ENCODE data around the gene CCDC54.
"Not testable (repeated sequence)": the region's sequence is repeated elsewhere in the genome, so short reads cannot be mapped to it uniquely, and the experiment has no call there.

CCDC54 gene

DNA sequence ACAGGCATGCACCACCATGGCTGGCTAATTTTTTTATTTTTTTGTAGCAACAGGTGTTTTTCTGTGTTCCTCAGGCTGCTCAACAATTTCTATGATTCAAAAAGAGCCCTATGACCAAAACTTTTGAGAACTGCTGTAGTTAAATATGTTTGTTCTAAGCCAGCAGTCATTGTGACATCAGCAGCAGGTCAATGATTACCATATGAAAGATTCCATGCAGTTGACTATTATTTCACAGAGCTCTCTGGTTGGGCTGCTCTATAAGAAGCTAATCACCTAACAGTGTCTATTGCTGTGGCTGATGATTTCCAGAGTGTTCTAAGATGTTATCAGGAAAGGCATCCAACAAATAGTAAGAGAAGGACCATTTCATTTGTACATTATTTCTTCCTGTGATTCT, at the start of gene CCDC54:
Gene CCDC54, plus strand, starts transcription at position 289 of the 400 bp plus-strand sequence. CDS start 149 bp downstream, outside the sequence.
- no peak for DNase-seq (ENCODE audit: low read depth in 2 of 2)

DNA sequence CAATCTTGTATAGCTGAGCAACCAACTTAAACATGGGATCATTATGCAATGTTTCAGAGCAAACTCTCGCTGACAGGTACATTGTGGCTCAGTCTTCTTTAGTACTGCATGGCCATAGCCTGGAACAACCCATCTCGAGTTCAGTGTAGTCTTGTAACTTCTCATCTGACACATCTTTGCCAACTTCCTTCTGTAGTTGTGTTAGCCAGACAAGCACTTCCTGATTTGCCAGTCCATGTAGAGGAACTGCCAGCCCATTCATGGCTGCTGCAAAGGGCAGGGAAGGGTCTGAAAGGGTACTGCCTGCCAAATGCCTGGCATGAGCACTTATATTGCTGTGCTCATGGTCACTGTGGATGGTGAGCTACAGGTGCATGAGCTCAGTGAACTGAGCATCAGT, 49.2 kb upstream of the CCDC54 start:
- DNase-seq (ENCODE audit: low read depth in 2 of 2) = no peak

DNA sequence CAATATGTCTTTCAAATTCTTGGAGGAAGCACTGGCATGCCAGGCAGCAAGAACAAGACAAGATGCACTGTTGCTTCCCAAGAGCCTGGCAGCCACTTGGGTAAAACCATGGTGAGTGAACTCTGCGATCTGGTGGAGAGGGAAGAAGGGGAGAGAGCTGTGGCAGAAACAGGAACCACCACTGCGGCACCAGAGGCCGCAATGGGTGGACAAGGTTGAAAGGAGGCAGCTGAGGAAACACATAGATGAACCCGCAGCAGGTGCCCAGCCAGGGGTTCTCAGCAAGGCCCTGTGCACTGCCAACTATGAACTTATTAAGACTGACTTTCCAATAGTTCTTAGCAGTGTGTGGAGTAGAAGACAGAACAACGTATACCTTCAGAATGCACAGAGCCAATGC, 48.2 kb upstream of the CCDC54 start:
- no peak for DNase-seq (ENCODE audit: low read depth in 2 of 2)

DNA sequence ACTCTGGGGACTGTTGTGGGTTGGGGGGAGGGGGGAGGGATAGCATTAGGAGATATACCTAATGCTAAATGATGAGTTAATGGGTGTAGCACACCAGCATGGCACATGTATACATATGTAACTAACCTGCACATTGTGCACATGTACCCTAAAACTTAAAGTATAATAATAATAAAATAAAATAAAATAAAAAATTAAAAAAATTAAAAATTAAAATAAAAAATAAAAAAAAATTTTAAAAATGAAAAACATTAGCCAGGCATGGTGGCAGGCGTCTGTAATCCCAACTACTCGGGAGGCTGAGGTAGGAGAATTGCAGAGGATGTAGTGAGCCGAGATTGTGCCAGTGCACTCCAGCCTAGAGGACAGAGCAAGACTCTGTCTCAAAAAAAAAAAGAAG, 37.5 kb upstream of the CCDC54 start:
- not testable (repeated sequence) for DNase-seq (ENCODE audit: low read depth in 2 of 2)

DNA sequence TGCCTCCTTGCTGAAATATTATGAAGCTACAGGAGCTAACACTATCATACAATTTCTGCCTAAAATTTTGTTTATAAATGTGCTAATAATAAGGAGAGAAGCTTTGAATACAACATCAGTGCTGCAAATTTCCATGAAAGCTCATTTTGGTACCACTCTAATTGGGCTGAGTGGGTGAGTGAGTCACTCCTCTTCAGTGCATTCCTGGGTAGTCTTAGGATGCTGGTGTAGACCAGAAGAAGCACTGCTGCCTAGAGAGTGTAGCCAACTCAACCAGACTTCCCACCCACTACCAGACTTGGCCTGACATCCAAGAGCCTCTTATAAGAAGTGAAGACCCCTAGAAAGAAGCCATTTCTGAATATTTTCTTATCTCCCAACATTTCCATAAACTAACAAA, 32.5 kb upstream of the CCDC54 start:
- DNase-seq (ENCODE audit: low read depth in 2 of 2) = no peak

DNA sequence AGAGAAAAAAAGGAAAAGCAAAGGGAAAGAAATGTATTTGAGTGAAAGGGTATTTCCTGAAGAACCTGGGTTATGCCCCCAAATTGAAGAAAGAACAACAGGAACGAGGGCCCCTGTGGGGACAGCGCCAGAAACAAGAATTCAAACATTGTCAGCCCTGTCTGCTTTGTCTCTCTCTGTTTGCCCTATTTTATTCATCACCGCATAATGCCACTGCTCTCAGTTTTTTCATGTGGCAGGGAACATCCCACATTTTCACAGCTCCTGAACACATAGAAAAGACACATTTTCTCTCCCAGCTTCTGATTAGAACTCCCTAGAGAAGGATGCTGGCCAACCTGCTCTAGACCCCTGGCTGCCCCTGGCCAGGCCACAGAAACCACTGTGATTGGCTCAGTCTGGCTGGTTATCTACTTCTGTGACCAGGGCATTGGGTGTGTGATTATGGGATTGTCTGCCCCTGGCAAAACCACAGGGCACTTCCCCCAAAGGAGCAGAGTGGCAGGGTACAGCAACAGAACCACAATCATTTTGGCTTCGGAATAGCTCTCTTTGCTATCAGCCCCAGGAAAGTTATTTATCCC, 31.3 kb upstream of the CCDC54 start:
- DNase-seq (ENCODE audit: low read depth in 2 of 2) = no peak

DNA sequence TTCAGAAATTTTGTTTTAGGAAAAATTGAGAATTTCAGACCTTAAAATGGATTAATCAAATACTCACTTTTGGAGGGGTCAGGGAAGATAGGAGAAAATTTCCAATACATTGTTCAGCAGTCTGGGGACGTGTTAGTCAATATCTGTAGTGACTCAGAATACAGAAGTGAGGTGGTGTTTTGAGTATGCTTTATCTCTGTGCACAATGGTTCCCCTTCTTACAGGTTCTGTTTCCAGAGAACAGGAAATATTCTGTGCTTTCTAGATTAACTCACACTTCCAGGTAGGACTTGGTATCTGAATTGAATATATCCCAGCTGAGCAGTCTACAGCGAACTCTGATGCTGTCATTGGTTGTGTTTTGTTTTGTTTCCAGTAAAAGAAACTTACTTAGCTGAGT, 30.7 kb upstream of the CCDC54 start:
- no peak for DNase-seq (ENCODE audit: low read depth in 2 of 2)

DNA sequence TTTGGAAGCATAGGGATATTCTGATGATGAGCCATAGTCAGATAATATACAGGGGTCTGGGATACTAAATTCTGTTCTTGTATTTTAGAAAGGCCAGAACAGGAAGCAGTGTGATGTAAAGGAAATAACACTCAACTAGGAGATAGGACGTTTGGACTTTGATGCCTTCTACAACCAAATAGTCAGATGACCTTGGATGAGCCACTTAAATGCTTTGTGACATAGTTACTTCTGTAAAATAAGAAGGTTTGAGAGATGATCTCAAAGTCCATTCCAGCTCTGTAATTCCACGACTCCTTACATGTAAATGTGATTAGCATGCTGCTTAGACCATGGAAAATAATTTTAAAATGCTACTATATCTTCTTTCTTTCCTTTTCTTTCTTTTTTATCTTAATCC, 29.5 kb upstream of the CCDC54 start:
- DNase-seq (ENCODE audit: low read depth in 2 of 2) = no peak

DNA sequence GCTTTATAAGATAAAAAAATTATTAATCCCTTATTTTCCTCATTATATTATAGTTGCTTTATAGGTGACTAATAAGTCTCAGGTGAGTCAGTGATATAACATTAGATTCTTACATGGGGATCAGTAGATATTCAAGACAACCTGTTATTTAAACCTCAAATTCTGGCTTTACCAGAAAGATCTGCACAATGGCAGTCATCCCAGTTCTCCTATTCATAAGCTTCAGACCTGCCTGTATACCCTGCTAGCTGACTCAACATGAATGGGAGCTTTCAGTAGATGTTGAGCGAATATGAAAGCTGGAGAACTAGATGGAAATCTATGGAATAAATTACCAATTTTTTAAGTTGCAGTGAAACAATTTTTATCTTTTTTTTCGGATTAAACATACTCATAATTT, 20.5 kb upstream of the CCDC54 start:
- no peak for DNase-seq (ENCODE audit: low read depth in 2 of 2)

DNA sequence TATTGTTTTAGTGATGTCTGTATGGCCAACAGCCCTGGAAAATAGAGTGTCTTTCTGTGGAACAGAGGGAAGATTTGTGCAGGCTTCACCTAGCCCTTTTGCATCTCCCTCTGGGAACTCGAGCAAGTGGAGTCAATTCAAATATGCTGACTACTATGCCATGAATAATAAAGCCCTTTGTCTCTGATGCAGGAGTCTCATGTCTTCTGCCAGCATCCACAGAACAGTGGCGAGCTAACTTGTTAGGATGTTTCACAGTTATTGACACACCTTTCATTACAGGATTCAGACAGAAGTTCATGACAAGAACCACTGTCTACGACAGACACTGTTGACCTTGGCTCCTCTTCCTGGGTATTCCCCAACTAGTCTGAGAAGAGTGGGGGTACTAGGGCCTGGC, 15.6 kb upstream of the CCDC54 start:
- DNase-seq (ENCODE audit: low read depth in 2 of 2) = no peak

DNA sequence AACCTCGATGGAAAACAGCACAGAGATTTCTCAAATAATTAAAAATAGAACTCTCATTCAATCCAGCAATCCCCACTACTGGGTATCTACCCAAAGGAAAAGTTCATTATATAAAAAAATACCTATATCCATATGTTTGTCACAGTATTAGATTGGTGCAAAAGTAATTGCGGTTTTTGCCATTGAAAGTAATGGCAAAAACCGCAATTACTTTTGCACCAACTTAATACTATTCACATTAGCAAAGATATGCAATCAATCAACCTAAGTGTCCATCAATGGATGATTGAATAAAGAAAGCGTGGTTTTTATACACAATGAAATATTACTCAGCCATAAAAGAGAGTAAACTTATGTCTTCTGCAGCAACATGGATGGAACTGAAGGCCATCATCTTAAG, 12.2 kb upstream of the CCDC54 start:
- DNase-seq (ENCODE audit: low read depth in 2 of 2) = no peak

DNA sequence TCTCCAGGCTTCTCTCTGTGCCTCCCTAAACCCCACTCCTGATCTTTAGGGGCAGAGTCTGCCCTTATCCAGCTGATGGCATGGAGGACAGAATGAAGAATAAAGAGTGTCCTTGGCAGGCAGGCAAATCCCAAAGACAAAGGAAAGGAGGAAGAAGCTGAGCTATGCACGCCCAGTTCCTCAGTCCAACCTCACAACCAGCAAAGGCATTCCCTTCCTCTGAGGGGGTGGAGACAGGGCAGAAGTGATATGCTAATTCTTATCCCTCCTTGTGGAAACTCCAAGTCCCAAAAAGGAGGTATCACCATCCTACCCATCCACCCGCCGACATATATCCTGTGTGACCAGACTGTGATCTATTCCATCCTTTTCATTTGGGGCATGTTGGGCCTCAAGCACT, 10.5 kb upstream of the CCDC54 start:
- DNase-seq (ENCODE audit: low read depth in 2 of 2) = no peak

DNA sequence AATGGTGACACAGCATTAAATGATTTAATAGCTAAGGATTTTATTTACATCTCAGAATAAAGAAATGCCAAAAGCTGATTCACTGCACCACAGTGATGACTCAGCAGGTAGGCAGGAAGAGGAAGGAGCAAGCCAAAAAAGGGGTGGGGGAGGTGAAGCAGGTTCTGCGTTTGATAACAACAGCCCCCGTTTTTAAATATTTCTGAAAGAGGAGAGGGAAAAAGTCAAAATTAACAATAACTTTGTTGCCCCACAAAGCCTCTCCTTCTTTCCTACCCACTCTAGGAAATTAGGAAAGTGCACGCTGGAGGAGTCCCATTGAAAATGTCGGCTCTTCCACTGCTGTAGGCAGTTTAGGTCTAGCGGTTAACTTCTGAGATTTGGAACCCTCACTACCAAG, 9.9 kb upstream of the CCDC54 start:
- no peak for DNase-seq (ENCODE audit: low read depth in 2 of 2)

DNA sequence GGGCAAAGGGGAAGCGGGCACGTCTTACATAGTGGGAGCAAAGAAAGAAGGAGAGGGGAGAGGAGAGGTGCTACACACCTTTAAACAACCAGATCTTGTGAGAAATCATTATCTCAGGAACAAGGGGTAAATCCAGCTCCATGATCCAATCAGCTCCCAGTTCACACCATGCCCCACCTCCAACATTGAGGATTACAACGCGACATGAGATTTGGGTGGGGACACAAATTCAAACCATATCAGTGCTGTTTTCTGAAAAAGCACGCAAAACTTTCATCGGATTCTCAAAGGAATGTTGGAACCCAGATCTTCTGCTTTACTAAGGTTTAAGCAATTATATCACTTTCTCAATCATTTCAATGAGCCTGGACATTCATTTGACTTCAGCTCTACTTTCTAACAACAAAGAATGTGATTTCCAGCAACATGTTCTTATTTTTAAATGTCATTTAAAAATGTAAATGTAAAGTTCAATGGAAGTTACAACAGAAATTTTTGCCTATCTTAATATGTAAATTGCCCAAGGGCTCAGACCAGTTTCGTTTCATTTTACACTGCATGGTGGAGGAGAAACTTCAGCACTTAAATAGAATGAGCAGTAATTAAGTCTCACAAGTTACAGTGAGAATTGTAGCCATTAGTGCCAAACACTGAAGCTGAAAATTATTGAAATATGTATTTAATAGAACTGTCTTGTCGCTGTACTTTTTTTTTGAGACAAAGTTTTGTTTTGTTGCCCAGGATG, 8.4 kb upstream of the CCDC54 start:
- no peak for DNase-seq (ENCODE audit: low read depth in 2 of 2)

DNA sequence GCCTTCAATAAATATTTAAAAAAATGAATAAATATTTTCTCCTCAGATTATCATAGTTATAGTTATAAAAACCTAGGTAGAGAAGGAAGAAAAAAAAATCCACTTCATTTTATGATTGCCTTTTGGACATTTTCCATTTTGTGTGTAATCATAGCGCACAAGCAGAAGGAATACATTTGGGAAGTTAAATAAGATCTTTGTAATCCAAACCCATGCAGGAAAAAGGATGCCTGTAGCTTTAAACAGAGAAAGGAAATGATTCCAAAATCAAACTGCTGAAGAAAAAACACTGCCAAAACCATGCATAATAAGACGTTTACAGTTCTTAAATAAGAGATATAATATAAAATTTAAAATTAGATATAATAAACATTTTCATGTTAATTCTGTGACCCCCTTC, 7.4 kb upstream of the CCDC54 start:
- DNase-seq (ENCODE audit: low read depth in 2 of 2) = no peak

DNA sequence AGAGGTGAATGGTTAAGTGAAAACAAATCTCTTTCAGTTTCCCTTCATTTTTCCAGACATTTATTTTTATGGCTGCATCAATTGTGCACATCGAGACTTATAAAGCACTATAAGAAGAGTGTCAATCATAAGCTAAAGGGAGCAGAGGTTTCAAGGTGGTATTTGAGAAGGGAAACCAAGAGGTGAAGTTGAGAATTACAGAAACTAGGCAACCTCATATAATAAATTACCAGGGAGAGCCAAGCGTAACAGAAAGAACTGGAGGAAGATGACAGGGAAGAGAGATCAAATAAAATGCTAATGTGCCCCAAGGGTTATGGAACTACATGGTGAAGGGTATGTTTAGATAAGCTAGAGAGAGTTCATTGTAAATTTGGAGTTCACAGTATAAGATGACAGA, 6.3 kb upstream of the CCDC54 start:
- DNase-seq (ENCODE audit: low read depth in 2 of 2) = no peak

DNA sequence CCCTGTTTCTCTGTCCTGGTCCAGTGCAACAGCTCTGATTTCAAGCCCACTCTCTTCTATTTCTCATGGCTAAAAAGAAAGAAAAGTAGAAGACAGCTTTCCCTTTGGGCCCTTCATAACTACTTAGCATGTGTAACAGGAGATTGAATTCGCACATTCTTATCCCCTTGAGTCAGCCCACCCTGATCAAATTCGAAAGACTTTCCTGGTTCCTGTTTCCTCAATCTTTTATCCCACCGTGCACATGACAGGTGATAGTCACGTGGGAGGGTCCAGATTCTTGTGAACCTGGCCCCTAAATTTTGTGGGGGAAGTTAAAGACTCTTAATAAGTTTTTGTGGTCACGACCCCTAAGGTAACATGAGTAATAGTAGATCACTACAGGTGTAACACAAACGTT, 4.7 kb upstream of the CCDC54 start:
- DNase-seq (ENCODE audit: low read depth in 2 of 2) = no peak

DNA sequence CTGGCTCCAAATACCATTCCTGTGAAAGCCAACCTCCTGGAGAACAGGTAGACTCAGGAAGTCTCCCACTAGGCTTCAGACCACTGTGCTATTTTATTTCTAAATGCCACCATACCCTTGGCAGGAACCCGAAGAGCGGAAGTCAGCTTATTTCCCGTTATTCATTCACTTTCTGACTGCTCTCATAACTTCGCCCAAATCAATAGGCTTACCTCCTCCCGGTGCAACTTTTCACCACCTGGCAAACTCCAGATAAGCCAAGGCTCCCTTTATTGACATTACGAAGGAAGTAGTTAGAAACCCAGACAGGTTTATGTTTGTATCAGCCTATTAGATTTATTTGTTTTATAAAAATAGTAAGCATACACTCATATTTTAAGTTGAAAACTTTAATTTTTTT, 3.3 kb upstream of the CCDC54 start:
- no peak for DNase-seq (ENCODE audit: low read depth in 2 of 2)

DNA sequence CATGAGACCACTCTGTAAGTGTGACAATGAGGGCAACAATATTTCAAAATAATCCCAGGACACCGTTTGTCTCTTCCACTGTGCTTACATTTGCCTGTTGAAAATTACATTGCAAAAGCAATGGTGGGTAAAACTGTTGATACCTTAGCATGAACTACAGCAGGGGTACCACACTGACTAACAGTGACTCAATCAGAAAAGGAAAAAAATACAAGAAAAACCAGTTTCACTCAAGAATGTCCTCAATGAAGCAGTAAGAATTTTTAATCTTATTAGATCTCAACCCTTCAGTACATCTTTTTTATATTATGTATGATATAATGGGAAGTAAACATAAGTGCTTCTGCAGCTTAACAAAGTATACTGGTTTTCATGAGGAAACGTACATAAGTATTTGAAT, 1.6 kb upstream of the CCDC54 start:
- no peak for DNase-seq (ENCODE audit: low read depth in 2 of 2)

DNA sequence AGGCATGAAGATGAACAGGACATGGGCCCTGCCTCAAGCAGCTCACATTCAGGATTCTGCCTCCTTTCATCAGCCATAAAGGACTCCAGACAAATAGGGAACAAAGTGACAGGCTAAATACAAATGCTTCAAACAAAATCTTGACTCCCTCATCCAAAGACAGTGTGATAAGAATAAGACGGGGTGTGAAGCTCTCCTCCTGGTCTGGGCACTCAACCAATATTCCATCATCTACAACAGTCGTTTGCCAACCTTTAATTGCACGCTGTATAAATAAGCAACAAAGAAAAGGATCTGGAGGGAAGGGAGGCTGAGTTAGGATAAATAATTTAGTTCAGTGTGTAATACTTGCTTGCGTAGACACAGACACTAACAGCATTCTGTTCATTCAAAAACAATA, 5.4 kb downstream of the CCDC54 start:
- no peak for DNase-seq (ENCODE audit: low read depth in 2 of 2)

DNA sequence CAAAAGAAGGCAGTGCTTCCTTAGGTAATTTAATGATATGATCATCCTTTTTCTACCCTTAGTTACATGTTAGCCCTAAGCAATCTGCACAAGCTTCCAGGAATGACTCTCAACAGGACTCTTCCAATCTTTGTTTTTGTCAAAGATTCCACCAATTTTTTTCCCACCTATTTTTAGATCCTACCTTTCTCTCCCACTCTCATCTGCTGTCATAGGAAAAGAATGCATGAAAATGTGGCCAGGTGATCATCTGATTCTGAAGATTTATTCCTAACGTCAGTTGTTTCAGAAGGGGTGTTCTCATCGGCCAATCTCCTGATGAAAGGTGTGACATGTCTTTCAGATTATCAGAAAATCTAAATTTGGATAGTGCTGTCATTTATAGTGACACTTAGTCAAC, 7.2 kb downstream of the CCDC54 start:
- DNase-seq (ENCODE audit: low read depth in 2 of 2) = no peak

DNA sequence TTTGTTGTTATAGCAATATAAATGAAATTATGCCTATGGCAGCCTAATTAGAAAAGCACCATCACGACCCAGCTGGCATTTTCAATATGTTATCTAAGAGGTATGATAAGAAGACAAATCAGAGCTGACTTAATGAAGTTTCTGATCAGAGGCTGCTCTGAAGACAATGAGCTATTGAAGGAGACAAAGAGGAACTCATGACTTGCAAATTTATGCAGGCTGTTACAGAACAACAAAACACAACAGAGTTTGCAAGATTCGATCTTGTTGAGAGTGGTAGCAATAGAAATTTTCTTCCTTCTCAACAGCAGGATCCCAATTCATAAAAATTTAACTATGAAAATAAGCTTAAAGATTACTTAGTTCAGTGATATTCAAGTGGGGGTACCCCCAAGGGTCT, 7.7 kb downstream of the CCDC54 start:
- DNase-seq (ENCODE audit: low read depth in 2 of 2) = no peak

DNA sequence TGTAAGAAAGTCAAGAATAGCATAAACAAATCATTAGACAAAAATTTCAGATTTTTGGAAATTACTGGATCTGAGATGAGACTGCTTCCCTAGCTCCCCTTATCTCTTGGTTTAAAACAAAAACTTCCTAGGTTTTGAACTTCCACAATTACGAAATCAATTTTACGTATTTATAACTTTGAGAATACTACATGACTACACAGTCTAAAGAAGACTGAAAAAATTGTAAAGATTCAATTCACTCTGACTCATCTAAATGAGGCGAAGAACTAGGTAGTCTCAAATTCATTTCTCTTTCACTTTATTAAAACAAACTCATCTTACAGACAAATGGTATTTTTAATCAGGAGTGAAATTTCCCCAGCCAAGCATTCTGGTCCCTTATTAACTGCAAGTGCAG, 10.3 kb downstream of the CCDC54 start:
- DNase-seq (ENCODE audit: low read depth in 2 of 2) = no peak

All from stimulated activated CD8-positive, alpha-beta memory T cell treated with anti-CD3 and anti-CD28 coated beads, Interleukin-2, amount 100 ng/mL, for 1 hour (primary cell).